GM12878 (cell line): ENCODE results near the gene TAF11L14.

Experiments
- CTCF ChIP-seq, 3 experiments: IDR thresholded peaks in 2 of 3; conservative IDR thresholded peaks in 1 of 3; 2 replicates each; pipeline ENCODE4 v1.5.1; 2011; ENCODE audit warnings: low read depth in 3 of 3, low read length in 3 of 3, mild to moderate bottlenecking in 3 of 3, control low read depth in 2 of 3, moderate library complexity in 2 of 3, inconsistent platforms in 1 of 3, mixed read lengths in 1 of 3; ENCODE audit not compliant: control insufficient read depth in 2 of 3, insufficient read depth in 1 of 3; ENCODE audit errors: extremely low read depth in 1 of 3
- NRF1 ChIP-seq: conservative IDR thresholded peaks from 2 replicates; pipeline ENCODE4 v1.6.1; 2011; ENCODE audit warnings: mild to moderate bottlenecking, low read depth, low read length, improper control_type of control experiment

- TF ChIP-seq NRF1 (no peak), CTCF (IDR thresholded peaks at IDR 0.05 in 2 of 3, conservative IDR thresholded peaks at IDR 0.05 in 1 of 3; ENCODE audit: control insufficient read depth in 2 of 3, extremely low read depth in 1 of 3, insufficient read depth in 1 of 3, low read depth in 3 of 3, low read length in 3 of 3) (no peak)
Measured at GRCh38 chr5:17625686-17626085, 8.6 kb upstream of the TAF11L14 start.
